Measurements from ENCODE around the gene STXBP5. TPM values are rescaled to one million over a fixed set of nuclear protein-coding genes. Genes with fewer than 3 reads are reported as not detected.

STXBP5 gene
- total RNA-seq, 1 donor from 2014 or later = 26.9 TPM

GRCh38 chr6:147238164-147238563 is 33.9 kb downstream of the STXBP5 start:
- H3K27ac Mint-ChIP-seq (ENCODE audit: unreplicated experiment) = no peak overlapping the region
- peaks cover 18% of the 10 kb centered on the region for H3K36me3 Mint-ChIP-seq (ENCODE audit: low read depth, unreplicated experiment)
- H3K4me3 Mint-ChIP-seq (ENCODE audit: unreplicated experiment) = no peak overlapping the region

DNA sequence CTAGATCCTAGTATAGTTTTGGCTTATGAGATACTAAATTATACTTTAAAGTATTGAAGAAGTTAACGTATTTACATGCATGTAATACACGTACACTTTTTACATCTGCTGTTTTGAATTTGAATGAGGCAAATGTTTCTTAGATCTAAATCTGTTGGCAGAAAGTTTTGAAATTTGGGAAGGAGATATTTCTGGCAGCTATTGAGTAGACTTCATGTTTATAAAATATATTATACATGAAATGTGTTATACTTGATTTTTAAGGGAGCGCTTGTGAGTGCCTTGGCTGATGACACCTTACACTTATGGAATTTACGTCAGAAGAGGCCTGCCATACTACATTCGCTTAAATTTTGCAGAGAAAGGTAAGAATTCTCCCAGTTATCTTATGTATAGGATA is 34.7 kb downstream of the STXBP5 start:
- no peak overlapping the region for H3K27ac Mint-ChIP-seq (ENCODE audit: unreplicated experiment)
- no peak for TF ChIP-seq CTCF (IDR thresholded peaks at IDR 0.05; ENCODE audit: unreplicated experiment)
- H3K36me3 Mint-ChIP-seq (ENCODE audit: low read depth, unreplicated experiment) = peaks cover 18% of the 10 kb centered on the region
- no peak for DNase-seq (ENCODE audit: low spot score)
- H3K9me3 Mint-ChIP-seq (ENCODE audit: unreplicated experiment) = no peaks in the 10 kb centered on the region
- no peak overlapping the region for H3K4me3 Mint-ChIP-seq (ENCODE audit: unreplicated experiment)
- H3K4me1 Mint-ChIP-seq (ENCODE audit: unreplicated experiment) = no peaks in the 10 kb centered on the region
- peaks cover 2% of the 10 kb centered on the region for H3K27me3 Mint-ChIP-seq (ENCODE audit: unreplicated experiment)

More at GRCh38 chr6:147238164-147238563, 33.9 kb downstream of the STXBP5 start:
- no peak for DNase-seq (ENCODE audit: low spot score)
- Mint-ChIP-seq H3K9me3 (ENCODE audit: unreplicated experiment) (no peaks in the 10 kb centered on the region), H3K27me3 (ENCODE audit: unreplicated experiment) (peaks cover 2% of the 10 kb centered on the region), H3K4me1 (ENCODE audit: unreplicated experiment) (no peaks in the 10 kb centered on the region)
- TF ChIP-seq CTCF (IDR thresholded peaks at IDR 0.05; ENCODE audit: unreplicated experiment) = no peak

- DNase-seq (ENCODE audit: low spot score) = no peak
- H3K27ac Mint-ChIP-seq (ENCODE audit: unreplicated experiment) = no peak overlapping the region
- peaks cover 14% of the 10 kb centered on the region for H3K36me3 Mint-ChIP-seq (ENCODE audit: low read depth, unreplicated experiment)
- peaks cover 3% of the 10 kb centered on the region for H3K4me1 Mint-ChIP-seq (ENCODE audit: unreplicated experiment)
- H3K4me3 Mint-ChIP-seq (ENCODE audit: unreplicated experiment) = no peak overlapping the region
- no peaks in the 10 kb centered on the region for H3K27me3 Mint-ChIP-seq (ENCODE audit: unreplicated experiment)
- TF ChIP-seq CTCF (IDR thresholded peaks at IDR 0.05; ENCODE audit: unreplicated experiment) = no peak
- no peaks in the 10 kb centered on the region for H3K9me3 Mint-ChIP-seq (ENCODE audit: unreplicated experiment)
Observed at GRCh38 chr6:147244832-147245231, 40.6 kb downstream of the STXBP5 start.

DNA sequence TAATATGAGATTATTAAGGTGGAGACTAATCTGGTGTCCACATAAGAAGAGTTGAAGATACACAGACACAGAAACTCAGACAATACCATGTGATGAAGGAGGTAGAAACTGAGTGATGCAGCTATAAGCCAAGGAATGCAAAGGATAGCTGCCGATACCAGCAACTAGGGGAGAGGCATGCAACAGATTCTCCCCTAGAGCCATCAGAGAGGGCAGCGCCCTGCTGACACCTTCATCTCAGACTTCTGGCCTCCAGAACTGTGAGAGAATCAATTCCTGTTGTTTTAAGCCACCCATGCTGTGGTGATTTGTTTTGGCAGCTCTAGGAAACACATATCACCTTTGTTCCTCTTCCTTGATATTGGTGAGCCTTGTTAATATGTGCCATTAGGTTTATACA is 41.5 kb downstream of the STXBP5 start:
- Mint-ChIP-seq H3K4me1 (ENCODE audit: unreplicated experiment) (peaks cover 3% of the 10 kb centered on the region), H3K4me3 (ENCODE audit: unreplicated experiment) (no peak overlapping the region), H3K36me3 (ENCODE audit: low read depth, unreplicated experiment) (peaks cover 21% of the 10 kb centered on the region), H3K27ac (ENCODE audit: unreplicated experiment) (no peak overlapping the region), H3K27me3 (ENCODE audit: unreplicated experiment) (no peaks in the 10 kb centered on the region), H3K9me3 (ENCODE audit: unreplicated experiment) (no peaks in the 10 kb centered on the region)
- no peak for DNase-seq (ENCODE audit: low spot score)
- TF ChIP-seq CTCF (IDR thresholded peaks at IDR 0.05; ENCODE audit: unreplicated experiment) = no peak

- no peak overlapping the region for H3K27ac Mint-ChIP-seq (ENCODE audit: unreplicated experiment)
- no peak for DNase-seq (ENCODE audit: low spot score)
- peaks cover 3% of the 10 kb centered on the region for H3K4me1 Mint-ChIP-seq (ENCODE audit: unreplicated experiment)
- H3K9me3 Mint-ChIP-seq (ENCODE audit: unreplicated experiment) = no peaks in the 10 kb centered on the region
- no peaks in the 10 kb centered on the region for H3K27me3 Mint-ChIP-seq (ENCODE audit: unreplicated experiment)
- H3K4me3 Mint-ChIP-seq (ENCODE audit: unreplicated experiment) = no peak overlapping the region
- TF ChIP-seq CTCF (IDR thresholded peaks at IDR 0.05; ENCODE audit: unreplicated experiment) = no peak
- peaks cover 33% of the 10 kb centered on the region for H3K36me3 Mint-ChIP-seq (ENCODE audit: low read depth, unreplicated experiment)
Observed at GRCh38 chr6:147246853-147247635, 42.8 kb downstream of the STXBP5 start.
